K562 (cell line): ENCODE measurements around the gene TMPRSS6. TPM values are rescaled to one million over a fixed set of nuclear protein-coding genes. Genes with fewer than 3 reads are reported as not detected.

Experiments
- ATAC-seq: fragments of 200-7000 bp; cut with Tn5 transposase; 3 replicates; pipeline ENCODE4 v1.9.1; 2020; ENCODE audit warnings: moderate library complexity
- BruUV-seq: library from RNA; stranded (reverse); fragments of 400-500 nt; replicated peaks from 2 replicates; lab custom pipeline; 2021; lab: Mats Ljungman, UMichigan
- CTCF ChIA-PET: fragments of 300-600 bp; formaldehyde crosslinking; extraction: SDS; loops from one replicate; lab custom pipeline; 2021; ENCODE audit warnings: low intra/inter-chr PET ratio; lab: Yijun Ruan, JAX
- POLR2A ChIA-PET: fragments of 300-600, 350-650 bp; sonication (Branson Sonifier 250); formaldehyde crosslinking; extraction: SDS; loops from one replicate; lab custom pipeline; 2021; ENCODE audit warnings: antibody characterized with exemption, inconsistent platforms; lab: Yijun Ruan, JAX
- DNase-seq, 4 experiments: peaks; one replicate each; pipeline versions ENCODE4 v3.0.0 to v3.0.0-alpha.2; 2011 to 2018; ENCODE audit warnings: low spot score in 3 of 4, mixed read lengths in 3 of 4; ENCODE audit errors: extremely low read depth in 1 of 4
- FAIRE-seq: peaks from 2 replicates; lab custom pipeline; 2011; peaks lifted over from hg19 to GRCh38; lab: Jason Lieb, UNC
- H2AFZ ChIP-seq: 2 replicates; pipeline ENCODE4 v1.6.0; 2011; ENCODE audit warnings: low read depth, low read length, control low read depth, inconsistent platforms
- H3K27ac ChIP-seq: fragments of 200-600 bp; 3 replicates; pipeline ENCODE4 v1.8.0; 2011; ENCODE audit warnings: low read depth, mild to moderate bottlenecking, control low read depth, inconsistent platforms, low read length, moderate library complexity, mixed read lengths; ENCODE audit errors: extremely low read depth
- H3K27me3 ChIP-seq, 2 experiments: fragments of 300-600 bp in 1 of 2; 2 replicates in 1 of 2; 3 replicates in 1 of 2; pipeline versions ENCODE4 v1.6.0 to v1.8.0; 2011; ENCODE audit warnings: inconsistent platforms in 2 of 2, low read length in 2 of 2, mild to moderate bottlenecking in 1 of 2, mixed read lengths in 1 of 2, moderate library complexity in 1 of 2; ENCODE audit not compliant: control insufficient read depth in 2 of 2, insufficient read depth in 2 of 2
- H3K36me3 ChIP-seq: fragments of 300-600 bp; 3 replicates; pipeline ENCODE4 v1.8.0; 2011; ENCODE audit warnings: mild to moderate bottlenecking, low read length, inconsistent platforms; ENCODE audit not compliant: control insufficient read depth, insufficient read depth
- H3K4me1 ChIP-seq, 2 experiments: fragments of 200-600 bp in 1 of 2; replicated peaks in 1 of 2; 2 replicates in 1 of 2; 3 replicates in 1 of 2; pipeline versions ENCODE4 v1.5.1 to v1.8.0; 2011; ENCODE audit warnings: inconsistent platforms in 2 of 2, low read length in 2 of 2, mild to moderate bottlenecking in 1 of 2, mixed read lengths in 1 of 2, moderate library complexity in 1 of 2; ENCODE audit not compliant: control insufficient read depth in 2 of 2, insufficient read depth in 2 of 2
- H3K4me2 ChIP-seq: 2 replicates; pipeline ENCODE4 v1.6.1; 2011; ENCODE audit warnings: low read length, control low read depth, inconsistent platforms, mixed read lengths; ENCODE audit not compliant: insufficient read depth
- H3K4me3 ChIP-seq: fragments of 200-600 bp; sonication (generic), shearing (Covaris generic); 2 replicates; pipeline ENCODE4 v1.5.1; 2016; ENCODE audit warnings: control low read depth, inconsistent platforms
- H3K79me2 ChIP-seq: fragments of 200-600 bp; 3 replicates; pipeline ENCODE4 v1.8.0; 2011; ENCODE audit warnings: low read length, inconsistent platforms; ENCODE audit not compliant: control insufficient read depth, insufficient read depth
- H3K9ac ChIP-seq, 2 experiments: 2 replicates each; pipeline versions ENCODE4 v1.6.0 to v1.6.1; 2011; ENCODE audit warnings: low read depth in 2 of 2, low read length in 2 of 2, control low read depth in 1 of 2, inconsistent platforms in 1 of 2, mild to moderate bottlenecking in 1 of 2, mixed read lengths in 1 of 2; ENCODE audit not compliant: insufficient read depth in 1 of 2
- H3K9me1 ChIP-seq: one replicate; pipeline ENCODE4 v1.6.0; 2011; ENCODE audit warnings: inconsistent platforms, mild to moderate bottlenecking, low read length, moderate library complexity; ENCODE audit not compliant: control insufficient read depth, insufficient read depth
- H3K9me3 ChIP-seq: replicated peaks from 2 replicates; pipeline ENCODE4 v1.5.1; 2011; ENCODE audit warnings: low read depth, low read length, inconsistent platforms; ENCODE audit not compliant: control insufficient read depth, insufficient read depth
- H4K20me1 ChIP-seq: replicated peaks from 2 replicates; pipeline ENCODE4 v1.6.1; 2011; ENCODE audit warnings: low read length, inconsistent platforms, mixed read lengths; ENCODE audit not compliant: control insufficient read depth, insufficient read depth
- BRD4 ChIP-seq: fragments of 200-600 bp; sonication (generic); IDR thresholded peaks from 2 replicates; pipeline ENCODE4 v1.6.1; 2017; ENCODE audit warnings: inconsistent platforms
- ETV5 ChIP-seq: sonication (generic); formaldehyde crosslinking; IDR thresholded peaks from 2 replicates; pipeline ENCODE4 v1.4.0; 2020; ENCODE audit warnings: low read depth, mild to moderate bottlenecking, missing genetic modification reagents
- MCM2 ChIP-seq: fragments of 450-650 bp; IDR thresholded peaks from 2 replicates; pipeline ENCODE4 v1.6.1; 2017; ENCODE audit warnings: low read depth, mild to moderate bottlenecking
- MYC ChIP-seq, 2 experiments: fragments of 250-450 bp in 1 of 2; sonication (Bioruptor Pico) in 1 of 2; IDR thresholded peaks; 2 replicates each; pipeline versions ENCODE4 v1.5.1 to v1.6.1; 2012 to 2021; ENCODE audit warnings: low read depth in 2 of 2, borderline replicate concordance in 1 of 2, improper control_type of control experiment in 1 of 2, low read length in 1 of 2, mild to moderate bottlenecking in 1 of 2, moderate library complexity in 1 of 2
- in situ Hi-C: fragments of 300-500 bp; cut with MboI; formaldehyde crosslinking; loops from 4 replicates; pipeline ENCODE4 v1.15.0; 2018; ENCODE audit warnings: inconsistent platforms, mixed read lengths
- intact Hi-C: fragments of 100-400 bp; cut with micrococcal nuclease; formaldehyde crosslinking; loops from 2 replicates; pipeline ENCODE4 v1.14.2; 2022
- polyA plus RNA-seq, 8 experiments: library from polyadenylated mRNA; depleted of rRNA in 4 of 8; stranded (reverse) in 5 of 8; unstranded in 3 of 8; fragments of >200 nt; fragmentation: Nextera tagmentation in 2 of 8; fragmentation: Illumina TruSeq in 1 of 8; extraction: Ambion mirVana in 2 of 8; extraction: Trizol in 1 of 8; gene quantifications; 2 replicates each; pipeline versions ENCODE4 v1.2.1 to v1.2.3, GENCODE V29; 2011 to 2014; ENCODE audit warnings: inconsistent platforms in 1 of 8, missing spikeins in 1 of 8
- total RNA-seq, 7 experiments: library from RNA; depleted of rRNA in 6 of 7; stranded (reverse); fragments of >200 nt in 6 of 7; fragmentation: Illumina TruSeq in 2 of 7; extraction: Trizol in 2 of 7; gene quantifications; 2 replicates each; pipeline versions ENCODE4 v1.2.1 to v1.2.3, GENCODE V29; 2011 to 2021; ENCODE audit warnings: low replicate concordance in 1 of 7
- TF ChIP-seq, protein P1 (sequence below): fragments of 450-650 bp; formaldehyde crosslinking; IDR thresholded peaks from 2 replicates; pipeline ENCODE4 v1.4.0; 2020; ENCODE audit warnings: mild to moderate bottlenecking, mixed read lengths

TMPRSS6 gene
- total and polyA plus RNA-seq, 9 of the 15 experiments (the other 6 are each of a cell fraction or from before 2014, with no cell fraction given) = 0.03 TPM; not detected in 8

DNA sequence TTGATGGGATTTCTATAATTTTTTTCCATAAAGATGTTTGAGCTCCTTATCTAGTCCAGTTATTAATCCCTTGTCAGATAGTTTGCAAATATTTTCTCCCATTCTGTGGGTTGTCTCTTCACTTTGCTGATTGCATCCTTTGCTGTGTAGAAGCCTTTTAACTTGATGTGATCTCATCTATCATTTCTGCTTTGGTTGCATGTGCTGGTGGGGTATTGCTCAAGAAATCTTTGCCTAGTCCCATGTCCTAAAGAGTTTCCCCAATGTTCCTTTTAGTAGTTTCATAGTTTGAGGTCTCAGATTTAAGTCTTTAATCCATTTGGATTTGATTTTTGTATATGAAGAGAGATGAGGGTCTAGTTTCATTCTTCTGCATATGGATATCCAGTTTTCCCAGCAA, 41.9 kb upstream of the TMPRSS6 start:
- TF ChIP-seq BRD4 (no peak), ETV5 (CRISPR knock-in tag) (no peak), MYC (IDR thresholded peaks at IDR 0.05; ENCODE audit: low read depth, low read length) (no peak), MYC (CRISPR knock-in tag; IDR thresholded peaks at IDR 0.05; ENCODE audit: borderline replicate concordance, low read depth) (no peak), MCM2 (no peak)
- TF ChIP-seq, protein P1, sequence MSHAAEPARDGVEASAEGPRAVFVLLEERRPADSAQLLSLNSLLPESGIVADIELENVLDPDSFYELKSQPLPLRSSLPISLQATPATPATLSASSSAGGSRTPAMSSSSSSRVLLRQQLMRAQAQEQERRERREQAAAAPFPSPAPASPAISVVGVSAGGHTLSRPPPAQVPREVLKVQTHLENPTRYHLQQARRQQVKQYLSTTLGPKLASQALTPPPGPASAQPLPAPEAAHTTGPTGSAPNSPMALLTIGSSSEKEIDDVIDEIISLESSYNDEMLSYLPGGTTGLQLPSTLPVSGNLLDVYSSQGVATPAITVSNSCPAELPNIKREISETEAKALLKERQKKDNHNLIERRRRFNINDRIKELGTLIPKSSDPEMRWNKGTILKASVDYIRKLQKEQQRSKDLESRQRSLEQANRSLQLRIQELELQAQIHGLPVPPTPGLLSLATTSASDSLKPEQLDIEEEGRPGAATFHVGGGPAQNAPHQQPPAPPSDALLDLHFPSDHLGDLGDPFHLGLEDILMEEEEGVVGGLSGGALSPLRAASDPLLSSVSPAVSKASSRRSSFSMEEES (CRISPR knock-in tag) = no peak
- intact Hi-C loops = no loop called here
- H3K79me2 ChIP-seq = no peaks in the 10 kb centered on the region
- peaks cover 0 to 26% of the 10 kb centered on the region in 2 experiments; a peak in 3 of 5 replicates for H3K27me3 ChIP-seq
- no peak overlapping the region for H3K4me3 ChIP-seq
- no peak overlapping the region for H2AFZ ChIP-seq
- H3K9me3 ChIP-seq = no peaks in the 10 kb centered on the region
- no peak overlapping the region for H3K27ac ChIP-seq
- no TSS peak for BruUV-seq
- no peak overlapping the region for H3K4me2 ChIP-seq
- H3K9me1 ChIP-seq = no peaks in the 10 kb centered on the region
- ChIA-PET POLR2A (no interaction called here), CTCF (no interaction called here)
- H3K9ac ChIP-seq = no peak overlapping the region
- H3K36me3 ChIP-seq = no peaks in the 10 kb centered on the region
- DNase-seq = no peak
- in situ Hi-C loops = no loop called here
- peaks cover 0 to 6% of the 10 kb centered on the region in 2 experiments; a peak in 2 of 5 replicates for H3K4me1 ChIP-seq
- H4K20me1 ChIP-seq = no peaks in the 10 kb centered on the region; the same call in 1 of the 2 replicates
- ATAC-seq = no peak
- no peak for FAIRE-seq
